SK-N-SH (cell line): ENCODE measurements around the gene SRGAP1. TPM values are rescaled to one million over a fixed set of nuclear protein-coding genes. Genes with fewer than 3 reads are reported as not detected.

ENCODE experiments used
- CTCF ChIA-PET: fragments of 300-600, 350-600 bp; formaldehyde crosslinking; extraction: SDS; loops from one replicate; lab custom pipeline; 2021; lab: Yijun Ruan, JAX
- POLR2A ChIA-PET: fragments of 350-600 bp; sonication (Branson Sonifier 250); formaldehyde crosslinking; extraction: SDS; loops from one replicate; lab custom pipeline; 2020; ENCODE audit warnings: antibody characterized with exemption, inconsistent platforms; lab: Yijun Ruan, JAX
- DNase-seq: peaks from one replicate; pipeline ENCODE4 v3.0.0; 2012
- H2AFZ ChIP-seq: fragments of 200-600 bp; sonication (generic); 2 replicates; pipeline ENCODE4 v1.8.1; 2016; ENCODE audit warnings: antibody characterized with exemption, mild to moderate bottlenecking, low read depth
- H3F3A ChIP-seq: fragments of 200-600 bp; sonication (generic); replicated peaks from 2 replicates; pipeline ENCODE3; 2016; ENCODE audit warnings: antibody characterized with exemption, mild to moderate bottlenecking; ENCODE audit not compliant: insufficient read depth
- H3K27ac ChIP-seq, 2 experiments: fragments of 200-500 bp in 1 of 2; fragments of 200-600 bp in 1 of 2; sonication (Bioruptor generic) in 1 of 2; sonication (generic), shearing (Covaris generic) in 1 of 2; 2 replicates each; pipeline versions ENCODE4 v1.5.1 to v1.6.1; 2014 to 2016; ENCODE audit warnings: low read depth in 2 of 2, inconsistent platforms in 1 of 2, low read length in 1 of 2, mild to moderate bottlenecking in 1 of 2, mixed read lengths in 1 of 2
- H3K27me3 ChIP-seq: fragments of 200-600 bp; sonication (generic), shearing (Covaris generic); 2 replicates; pipeline ENCODE4 v1.6.1; 2016; ENCODE audit warnings: mixed run types; ENCODE audit not compliant: insufficient read depth
- H3K36me3 ChIP-seq, 2 experiments: fragments of 200-500 bp in 1 of 2; fragments of 200-600 bp in 1 of 2; sonication (Bioruptor generic) in 1 of 2; sonication (generic) in 1 of 2; replicated peaks in 1 of 2; 2 replicates each; pipeline versions ENCODE3 to v1.5.1; 2014 to 2016; ENCODE audit warnings: low read length in 1 of 2, mild to moderate bottlenecking in 1 of 2; ENCODE audit not compliant: insufficient read depth in 2 of 2, control insufficient read depth in 1 of 2
- H3K4me1 ChIP-seq, 2 experiments: fragments of 200-500 bp in 1 of 2; fragments of 200-600 bp in 1 of 2; sonication (Bioruptor generic) in 1 of 2; sonication (generic), shearing (Covaris generic) in 1 of 2; 2 replicates each; pipeline versions ENCODE4 v1.5.1 to v1.6.1; 2014 to 2016; ENCODE audit warnings: low read depth in 1 of 2, low read length in 1 of 2, mixed run types in 1 of 2; ENCODE audit not compliant: insufficient read depth in 2 of 2, control insufficient read depth in 1 of 2
- H3K4me2 ChIP-seq: fragments of 200-600 bp; sonication (generic), shearing (Covaris generic); 2 replicates; pipeline ENCODE4 v1.6.1; 2017; ENCODE audit warnings: mixed run types
- H3K4me3 ChIP-seq, 2 experiments: fragments of 200-500 bp in 1 of 2; fragments of 200-600 bp in 1 of 2; sonication (Bioruptor generic) in 1 of 2; sonication (generic), shearing (Covaris generic) in 1 of 2; 2 replicates each; pipeline versions ENCODE4 v1.5.1 to v1.8.1; 2014 to 2016; ENCODE audit warnings: low read depth in 2 of 2, inconsistent platforms in 1 of 2, low read length in 1 of 2, mild to moderate bottlenecking in 1 of 2, mixed read lengths in 1 of 2, moderate library complexity in 1 of 2
- H3K79me2 ChIP-seq: fragments of 200-600 bp; sonication (generic); 2 replicates; pipeline ENCODE4 v1.8.1; 2017; ENCODE audit warnings: mild to moderate bottlenecking; ENCODE audit not compliant: insufficient read depth
- H3K9ac ChIP-seq: fragments of 200-600 bp; sonication (generic); 2 replicates; pipeline ENCODE4 v1.6.1; 2017; ENCODE audit warnings: mixed run types
- H3K9me2 ChIP-seq: fragments of 200-600 bp; sonication (generic); 2 replicates; pipeline ENCODE4 v1.6.1; 2017; ENCODE audit warnings: mixed run types
- H3K9me3 ChIP-seq: fragments of 200-600 bp; sonication (generic); 2 replicates; pipeline ENCODE4 v1.6.1; 2017; ENCODE audit warnings: mixed run types, mild to moderate bottlenecking, moderate library complexity
- H4K20me1 ChIP-seq: fragments of 200-600 bp; sonication (generic); 2 replicates; pipeline ENCODE4 v1.6.1; 2017; ENCODE audit warnings: mild to moderate bottlenecking, mixed run types; ENCODE audit not compliant: insufficient read depth
- ELF1 ChIP-seq: IDR thresholded peaks from 2 replicates; pipeline ENCODE4 v1.4.0; 2012
- EP300 ChIP-seq, 2 experiments: IDR thresholded peaks; 2 replicates each; pipeline versions ENCODE4 v1.4.0 to v1.6.1; 2012; ENCODE audit warnings: borderline replicate concordance in 1 of 2, low read depth in 1 of 2, low read length in 1 of 2
- EZH2phosphoT487 ChIP-seq: fragments of 200-600 bp; sonication (generic); IDR thresholded peaks from 2 replicates; pipeline ENCODE4 v1.6.1; 2017; ENCODE audit warnings: low read depth, mixed run types, mild to moderate bottlenecking, antibody characterized with exemption, moderate library complexity, borderline replicate concordance
- FOXJ3 ChIP-seq: sonication (generic); formaldehyde crosslinking; IDR thresholded peaks from 2 replicates; pipeline ENCODE4 v1.5.1; 2020; ENCODE audit warnings: mild to moderate bottlenecking, missing genetic modification reagents
- FOXM1 ChIP-seq: IDR thresholded peaks from 2 replicates; pipeline ENCODE4 v1.4.0; 2012; ENCODE audit warnings: low read depth, mild to moderate bottlenecking
- GABPA ChIP-seq: IDR thresholded peaks from 2 replicates; pipeline ENCODE4 v1.4.0; 2012; ENCODE audit warnings: low read depth, mild to moderate bottlenecking
- GATA2 ChIP-seq: sonication (generic); formaldehyde crosslinking; IDR thresholded peaks from 2 replicates; pipeline ENCODE4 v1.5.0; 2020; ENCODE audit warnings: mild to moderate bottlenecking, missing genetic modification reagents
- JUND ChIP-seq: IDR thresholded peaks from 2 replicates; pipeline ENCODE4 v1.4.0; 2012
- MEF2A ChIP-seq: IDR thresholded peaks from 2 replicates; pipeline ENCODE4 v1.4.0; 2012; ENCODE audit warnings: low read depth, borderline replicate concordance
- MXI1 ChIP-seq: IDR thresholded peaks from 2 replicates; pipeline ENCODE4 v1.6.1; 2012; ENCODE audit warnings: mild to moderate bottlenecking, low read depth, low read length, improper control_type of control experiment
- NRF1 ChIP-seq: IDR thresholded peaks from 2 replicates; pipeline ENCODE4 v1.6.1; 2012; ENCODE audit warnings: low read depth, mild to moderate bottlenecking, low read length
- RAD21 ChIP-seq: IDR thresholded peaks from 2 replicates; pipeline ENCODE4 v1.6.1; 2012; ENCODE audit warnings: mild to moderate bottlenecking, low read length
- RCOR1 ChIP-seq: fragments of 150-350 bp; IDR thresholded peaks from 2 replicates; pipeline ENCODE4 v1.6.1; 2017; ENCODE audit warnings: antibody characterized with exemption, low read length
- RFX5 ChIP-seq: IDR thresholded peaks from 2 replicates; pipeline ENCODE4 v1.6.1; 2012; ENCODE audit warnings: mild to moderate bottlenecking, improper control_type of control experiment, low read length
- RXRA ChIP-seq: IDR thresholded peaks from 2 replicates; pipeline ENCODE4 v1.4.0; 2012; ENCODE audit warnings: low read depth, mild to moderate bottlenecking, borderline replicate concordance
- SMC3 ChIP-seq: IDR thresholded peaks from 2 replicates; pipeline ENCODE4 v1.6.1; 2012; ENCODE audit warnings: low read depth, low read length, improper control_type of control experiment
- TAF1 ChIP-seq: IDR thresholded peaks from 2 replicates; pipeline ENCODE4 v1.6.1; 2012; ENCODE audit warnings: low read depth, mild to moderate bottlenecking, low read length, moderate library complexity, borderline replicate concordance
- TCF12 ChIP-seq: IDR thresholded peaks from 2 replicates; pipeline ENCODE4 v1.4.0; 2012
- USF2 ChIP-seq: fragments of 150-350 bp; IDR thresholded peaks from 2 replicates; pipeline ENCODE4 v1.6.1; 2017; ENCODE audit warnings: antibody characterized with exemption, low read length, low read depth, borderline replicate concordance
- YY1 ChIP-seq: IDR thresholded peaks from 2 replicates; pipeline ENCODE4 v1.4.0; 2012; ENCODE audit warnings: low read depth, mild to moderate bottlenecking
- ZBTB33 ChIP-seq: IDR thresholded peaks from 2 replicates; pipeline ENCODE4 v1.4.0; 2012; ENCODE audit warnings: low read depth, borderline replicate concordance
- WGBS: methylation state at CpG from one replicate; pipeline ENCODE4 v1.1.6; 2017; ENCODE audit warnings: low lambda C conversion rate; 5-methylcytosine and 5-hydroxymethylcytosine counted together
- polyA plus RNA-seq, 3 experiments: library from polyadenylated mRNA; depleted of rRNA; stranded (reverse); fragments of >200 nt; gene quantifications; 2 replicates each; pipeline ENCODE4 v1.2.3, GENCODE V29; 2012
- TF ChIP-seq, protein P1 (sequence below): fragments of 200-600 bp; sonication (generic); IDR thresholded peaks from 2 replicates; pipeline ENCODE4 v1.6.1; 2017; ENCODE audit warnings: antibody characterized with exemption, mild to moderate bottlenecking, moderate library complexity

The SRGAP1 gene
- polyA plus RNA-seq, 1 of the 3 experiments (the other 2 are of a cell fraction): 2.6 TPM

DNA sequence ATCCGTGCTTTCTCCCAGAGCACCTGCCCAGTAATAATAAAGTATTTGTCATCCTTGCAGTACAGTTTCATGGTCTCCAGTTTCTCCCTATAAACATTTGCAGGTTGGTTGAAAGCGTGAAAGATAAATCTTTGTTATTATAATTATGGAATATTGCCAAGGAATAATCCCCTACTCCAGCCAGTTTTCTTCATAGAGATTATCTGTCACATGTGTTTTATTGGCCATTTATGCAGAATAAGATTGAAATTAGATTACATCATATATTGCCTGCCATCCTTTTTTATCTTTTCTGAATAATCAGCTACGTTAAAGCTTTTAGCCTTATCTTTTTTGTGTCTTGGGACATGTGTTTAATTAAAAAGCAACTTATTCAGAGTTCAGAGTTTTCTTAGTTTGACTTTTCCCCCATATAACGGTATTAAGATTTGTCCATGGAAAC lies 209.6 kb downstream of the SRGAP1 start:
- CTCF ChIA-PET: interaction anchor here (0.6 to 1.7 kb wide), 3 partner anchors 23 to 510 kb away, joined by 3 to 5 read pairs (median 3); partner anchors contain the start of gene SRGAP1
- POLR2A ChIA-PET: no interaction called here

More for the DNA sequence above, 209.6 kb downstream of the SRGAP1 start:
- peak; percentile 7 for DNase-seq
- Histone ChIP-seq H3K79me2 (no peaks in the 10 kb centered on the region), H3K9ac (no peak overlapping the region), H4K20me1 (no peaks in the 10 kb centered on the region), H2AFZ (no peak overlapping the region), H3K9me3 (no peaks in the 10 kb centered on the region), H3K4me2 (no peak overlapping the region), H3K9me2 (no peaks in the 10 kb centered on the region), H3K36me3 (peaks cover 0 to 9% of the 10 kb centered on the region in 2 experiments), H3K4me3 (no peak overlapping the region), H3K4me1 (peaks cover 8 to 9% of the 10 kb centered on the region in 2 experiments; a peak in 3 of 4 replicates), H3F3A (peaks cover 3% of the 10 kb centered on the region), H3K27me3 (no peaks in the 10 kb centered on the region), H3K27ac (peak overlapping the region in 1 of 2 experiments; percentile 56; a peak in 1 of 4 replicates)
- no peak for TF ChIP-seq NRF1
- no peak for TF ChIP-seq ZBTB33
- no peak for TF ChIP-seq MXI1
- no peak for TF ChIP-seq FOXJ3 (CRISPR knock-in tag)
- TF ChIP-seq RAD21: no peak
- TF ChIP-seq, protein P1, sequence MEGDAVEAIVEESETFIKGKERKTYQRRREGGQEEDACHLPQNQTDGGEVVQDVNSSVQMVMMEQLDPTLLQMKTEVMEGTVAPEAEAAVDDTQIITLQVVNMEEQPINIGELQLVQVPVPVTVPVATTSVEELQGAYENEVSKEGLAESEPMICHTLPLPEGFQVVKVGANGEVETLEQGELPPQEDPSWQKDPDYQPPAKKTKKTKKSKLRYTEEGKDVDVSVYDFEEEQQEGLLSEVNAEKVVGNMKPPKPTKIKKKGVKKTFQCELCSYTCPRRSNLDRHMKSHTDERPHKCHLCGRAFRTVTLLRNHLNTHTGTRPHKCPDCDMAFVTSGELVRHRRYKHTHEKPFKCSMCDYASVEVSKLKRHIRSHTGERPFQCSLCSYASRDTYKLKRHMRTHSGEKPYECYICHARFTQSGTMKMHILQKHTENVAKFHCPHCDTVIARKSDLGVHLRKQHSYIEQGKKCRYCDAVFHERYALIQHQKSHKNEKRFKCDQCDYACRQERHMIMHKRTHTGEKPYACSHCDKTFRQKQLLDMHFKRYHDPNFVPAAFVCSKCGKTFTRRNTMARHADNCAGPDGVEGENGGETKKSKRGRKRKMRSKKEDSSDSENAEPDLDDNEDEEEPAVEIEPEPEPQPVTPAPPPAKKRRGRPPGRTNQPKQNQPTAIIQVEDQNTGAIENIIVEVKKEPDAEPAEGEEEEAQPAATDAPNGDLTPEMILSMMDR: no peak
- peak; percentile 42; the same call in 1 of the 2 replicates for TF ChIP-seq RCOR1
- TF ChIP-seq TAF1: no peak
- peak; percentile 72 for TF ChIP-seq GATA2 (CRISPR knock-in tag)
- TF ChIP-seq ELF1: no peak
- no peak for TF ChIP-seq EZH2phosphoT487
- TF ChIP-seq USF2: no peak
- TF ChIP-seq TCF12: no peak
- TF ChIP-seq JUND: no peak
- no peak for TF ChIP-seq GABPA
- TF ChIP-seq RXRA: no peak
- no peak for TF ChIP-seq MEF2A
- peak in 1 of 2 experiments; percentile 50; a peak in 1 of 4 replicates for TF ChIP-seq EP300 (IDR thresholded peaks at IDR 0.05; ENCODE audit: borderline replicate concordance in 1 of 2, low read depth in 1 of 2, low read length in 1 of 2)
- no peak for TF ChIP-seq RFX5
- TF ChIP-seq SMC3: no peak
- no peak for TF ChIP-seq FOXM1
- no peak for TF ChIP-seq YY1
- WGBS: 68% methylated on average over 4 of the region's 4 CpGs
